Testis (tissue), 2 donors: ENCODE measurements around the gene FREY1.

ENCODE experiments used
- POLR2A ChIP-seq: fragments of 450-650 bp; IDR thresholded peaks from one replicate; pipeline ENCODE4 v1.6.1; 2017; ENCODE audit warnings: antibody characterized with exemption, mild to moderate bottlenecking, moderate library complexity
- TF ChIP-seq, protein P1 (sequence below), 3 experiments: fragments of 450-650 bp in 2 of 3; fragments of 200-600 bp in 1 of 3; sonication (generic) in 1 of 3; IDR thresholded peaks; one replicate each; pipeline ENCODE4 v1.5.1; 2016 to 2019; ENCODE audit warnings: antibody characterized with exemption in 3 of 3, mild to moderate bottlenecking in 2 of 3, moderate library complexity in 1 of 3

DNA sequence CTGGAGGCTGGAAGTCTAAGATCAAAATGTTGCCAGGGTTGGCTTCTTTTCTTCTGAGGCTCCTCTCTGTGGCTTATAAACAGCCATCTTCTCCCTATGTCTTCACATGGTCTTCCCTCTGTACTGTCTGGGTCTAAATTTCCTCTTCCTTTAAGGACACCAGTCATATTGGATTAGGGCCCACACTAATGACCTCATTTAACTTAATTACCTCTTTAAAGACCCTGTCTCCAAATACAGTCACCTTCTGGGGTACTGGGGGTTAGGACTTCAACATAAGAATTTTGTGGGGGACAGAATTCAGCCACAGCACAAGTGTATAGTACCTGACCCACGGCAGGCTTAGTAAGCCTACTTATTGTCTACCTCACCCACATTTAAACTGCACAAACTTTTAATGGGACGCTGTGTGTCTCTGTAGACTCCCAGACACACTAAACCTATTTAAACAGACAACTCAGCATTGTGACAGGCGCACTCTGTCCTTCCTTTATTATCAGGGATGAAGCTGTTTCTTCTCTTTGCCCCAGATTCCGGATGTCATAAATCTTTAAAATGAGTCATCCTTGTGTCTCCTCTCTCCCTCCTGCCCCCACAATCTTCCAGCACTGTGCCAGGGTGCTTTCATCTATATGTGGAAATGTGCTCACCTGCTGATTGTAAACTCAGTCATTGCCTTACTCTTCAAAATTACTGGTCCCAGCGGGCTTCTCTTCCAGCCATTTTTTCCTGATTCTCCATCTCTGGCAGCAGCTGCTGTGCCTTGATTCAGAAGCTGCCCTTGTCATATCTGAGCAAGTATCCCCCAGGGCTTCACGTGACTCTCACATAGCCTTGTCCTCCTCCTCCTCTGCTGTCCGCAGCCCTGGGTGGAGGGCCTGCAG lies 27.0 kb downstream of the FREY1 start:
- no peak for TF ChIP-seq POLR2A
- TF ChIP-seq, protein P1, sequence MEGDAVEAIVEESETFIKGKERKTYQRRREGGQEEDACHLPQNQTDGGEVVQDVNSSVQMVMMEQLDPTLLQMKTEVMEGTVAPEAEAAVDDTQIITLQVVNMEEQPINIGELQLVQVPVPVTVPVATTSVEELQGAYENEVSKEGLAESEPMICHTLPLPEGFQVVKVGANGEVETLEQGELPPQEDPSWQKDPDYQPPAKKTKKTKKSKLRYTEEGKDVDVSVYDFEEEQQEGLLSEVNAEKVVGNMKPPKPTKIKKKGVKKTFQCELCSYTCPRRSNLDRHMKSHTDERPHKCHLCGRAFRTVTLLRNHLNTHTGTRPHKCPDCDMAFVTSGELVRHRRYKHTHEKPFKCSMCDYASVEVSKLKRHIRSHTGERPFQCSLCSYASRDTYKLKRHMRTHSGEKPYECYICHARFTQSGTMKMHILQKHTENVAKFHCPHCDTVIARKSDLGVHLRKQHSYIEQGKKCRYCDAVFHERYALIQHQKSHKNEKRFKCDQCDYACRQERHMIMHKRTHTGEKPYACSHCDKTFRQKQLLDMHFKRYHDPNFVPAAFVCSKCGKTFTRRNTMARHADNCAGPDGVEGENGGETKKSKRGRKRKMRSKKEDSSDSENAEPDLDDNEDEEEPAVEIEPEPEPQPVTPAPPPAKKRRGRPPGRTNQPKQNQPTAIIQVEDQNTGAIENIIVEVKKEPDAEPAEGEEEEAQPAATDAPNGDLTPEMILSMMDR (IDR thresholded peaks at IDR 0.05): no peak
